ENCODE data around the gene GABRA5.

The GABRA5 gene

DNA sequence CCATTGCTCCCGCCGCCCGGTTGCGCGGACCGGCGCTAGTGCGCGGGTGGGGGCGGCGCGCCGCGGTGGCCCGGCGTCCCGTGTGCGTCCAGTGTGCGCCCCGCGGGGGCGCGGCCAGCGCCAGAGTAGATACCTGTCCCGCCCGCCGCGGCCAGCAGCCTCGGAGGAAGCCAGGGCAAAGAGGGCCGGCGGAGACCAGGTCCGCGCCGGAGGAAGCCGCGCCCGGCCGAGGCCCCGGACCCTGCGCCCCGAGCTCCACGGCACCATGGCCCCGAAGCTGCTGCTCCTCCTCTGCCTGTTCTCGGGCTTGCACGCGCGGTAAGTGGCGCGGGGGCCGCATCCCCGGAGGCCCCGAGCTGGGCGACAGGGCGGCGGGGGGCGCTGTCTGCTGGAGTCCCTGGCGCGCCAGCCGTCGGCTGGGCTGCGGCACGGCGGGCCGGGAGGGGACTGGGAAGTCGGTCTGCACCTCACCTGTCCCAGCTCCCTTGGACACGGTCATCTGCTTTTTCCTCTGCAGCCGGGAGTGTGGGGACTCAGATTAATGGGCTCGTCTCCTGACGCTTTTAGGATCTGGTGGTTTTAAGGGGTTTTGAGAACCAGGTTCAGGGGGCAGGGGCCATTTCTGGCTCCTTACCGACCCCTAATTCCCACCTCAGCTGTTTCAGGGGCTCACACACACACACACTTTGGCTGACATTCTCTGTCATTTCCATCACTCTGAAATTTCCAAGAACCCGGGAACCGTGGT lies 104.6 kb downstream of the GABRA5 start:
- H3K27ac Mint-ChIP-seq = no peak overlapping the region
- ATAC-seq = no peak
- no peak overlapping the region for H3K4me3 Mint-ChIP-seq
- DNase-seq = no peak
- peaks cover 16% of the 10 kb centered on the region for H3K27me3 Mint-ChIP-seq
- H3K9me3 Mint-ChIP-seq = no peaks in the 10 kb centered on the region
- H3K4me1 Mint-ChIP-seq = no peaks in the 10 kb centered on the region
- peaks cover 1% of the 10 kb centered on the region for H3K36me3 Mint-ChIP-seq (ENCODE audit: low read depth)

DNA sequence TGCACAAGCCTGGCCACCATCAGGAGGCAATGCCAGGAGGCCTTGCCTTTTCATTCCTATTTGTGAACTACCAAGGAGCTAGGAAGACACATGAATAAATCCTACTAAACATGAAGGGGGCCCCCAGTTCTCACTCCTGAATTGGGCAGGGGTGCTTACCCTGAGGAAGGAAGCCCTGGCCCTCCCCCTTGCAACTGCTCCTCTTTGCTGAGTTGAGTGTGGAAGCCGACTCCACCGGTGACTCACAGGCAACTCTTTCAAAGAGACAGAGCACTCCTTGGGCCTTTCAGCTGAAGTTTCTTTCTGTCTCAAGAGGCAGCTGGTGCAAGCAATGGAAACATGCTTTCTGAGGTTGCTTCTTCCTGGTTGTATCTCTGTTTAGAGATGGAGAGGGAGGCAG lies 105.8 kb downstream of the GABRA5 start:
- peaks cover 4% of the 10 kb centered on the region for H3K9me3 Mint-ChIP-seq
- H3K4me1 Mint-ChIP-seq = no peaks in the 10 kb centered on the region
- peaks cover 14% of the 10 kb centered on the region for H3K27me3 Mint-ChIP-seq
- no peak for DNase-seq
- no peak overlapping the region for H3K27ac Mint-ChIP-seq
- no peak overlapping the region for H3K4me3 Mint-ChIP-seq
- H3K36me3 Mint-ChIP-seq (ENCODE audit: low read depth) = peaks cover 1% of the 10 kb centered on the region
- no peak for ATAC-seq

DNA sequence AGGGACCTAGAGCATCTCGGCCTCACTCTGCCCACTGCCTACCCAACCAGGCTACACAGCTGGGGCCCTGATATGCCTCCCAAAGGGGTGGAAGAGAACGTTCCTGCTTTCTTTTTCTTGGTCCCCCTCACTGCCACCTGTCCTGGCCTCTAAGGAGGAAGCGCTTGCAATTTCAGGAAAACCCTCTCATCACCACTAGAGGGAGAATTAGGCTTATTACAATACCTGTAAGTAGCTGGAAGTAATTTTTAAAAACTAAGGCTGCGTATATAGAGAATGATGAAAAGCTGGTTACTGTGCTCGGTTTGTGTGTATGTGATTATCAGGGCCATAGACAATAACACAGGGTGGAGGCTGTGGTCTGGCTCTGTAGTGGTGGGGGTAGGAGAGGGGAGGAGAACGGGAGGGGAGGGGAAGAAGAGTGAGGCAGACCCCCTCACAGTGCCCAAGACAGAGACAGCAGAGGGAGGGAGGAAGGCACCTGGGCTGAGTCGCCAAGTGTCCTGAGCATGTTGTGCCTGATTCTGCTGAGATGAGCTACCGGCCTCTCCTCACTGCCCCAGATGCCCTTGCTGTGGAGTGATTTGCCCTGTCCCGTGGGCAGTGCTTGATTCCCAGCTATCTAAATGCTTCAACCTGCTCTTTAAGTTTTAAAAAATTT lies 107.4 kb downstream of the GABRA5 start:
- H3K27ac Mint-ChIP-seq = no peak overlapping the region
- DNase-seq = no peak
- no peaks in the 10 kb centered on the region for H3K4me1 Mint-ChIP-seq
- no peak for ATAC-seq
- peaks cover 1% of the 10 kb centered on the region for H3K36me3 Mint-ChIP-seq (ENCODE audit: low read depth)
- peaks cover 14% of the 10 kb centered on the region for H3K27me3 Mint-ChIP-seq
- H3K9me3 Mint-ChIP-seq = peaks cover 4% of the 10 kb centered on the region
- H3K4me3 Mint-ChIP-seq = no peak overlapping the region

DNA sequence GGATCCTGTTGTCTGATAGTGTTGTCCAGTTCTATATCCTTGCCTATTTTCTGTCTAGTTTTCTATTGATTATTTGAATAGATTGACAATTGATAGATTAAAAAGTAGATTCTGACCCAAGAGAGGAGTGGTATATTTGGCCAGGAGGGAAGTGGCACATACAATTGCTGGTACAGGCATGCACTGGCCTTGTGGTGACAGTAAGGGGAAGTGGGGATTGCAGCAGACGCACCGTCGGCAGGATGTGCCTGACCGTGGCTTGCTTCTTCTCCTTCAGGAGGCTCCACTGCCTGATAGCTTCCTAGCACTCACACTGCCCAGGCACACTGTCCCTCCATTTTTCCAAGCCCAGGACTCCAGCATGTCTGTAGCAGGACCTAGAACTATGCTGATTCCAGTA lies 114.6 kb downstream of the GABRA5 start:
- Mint-ChIP-seq H3K4me1 (no peaks in the 10 kb centered on the region), H3K27ac (no peak overlapping the region), H3K36me3 (ENCODE audit: low read depth) (no peaks in the 10 kb centered on the region), H3K27me3 (no peaks in the 10 kb centered on the region), H3K4me3 (no peak overlapping the region), H3K9me3 (peaks cover 4% of the 10 kb centered on the region)
- ATAC-seq = no peak
- no peak for DNase-seq

DNA sequence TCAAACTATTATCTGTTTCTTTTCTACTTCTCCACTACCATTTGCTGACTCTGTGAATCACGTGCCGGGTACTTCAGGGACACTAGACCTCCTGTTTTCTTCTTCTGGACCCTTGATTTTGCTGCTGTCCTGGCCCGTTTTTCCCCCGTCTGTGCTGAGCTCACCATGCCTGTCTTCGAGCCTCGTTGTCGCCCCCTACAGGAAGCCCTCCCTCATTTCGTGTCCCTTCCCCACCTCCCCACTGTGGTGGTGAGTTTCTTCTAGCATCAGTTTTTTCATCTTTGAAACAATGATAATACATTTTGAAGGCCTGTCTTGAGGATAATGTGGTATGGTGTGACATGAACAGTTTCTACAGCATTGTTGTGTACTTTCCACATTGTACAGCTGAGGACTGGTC lies 117.0 kb downstream of the GABRA5 start:
- H3K9me3 Mint-ChIP-seq = peaks cover 2% of the 10 kb centered on the region
- no peak for DNase-seq

DNA sequence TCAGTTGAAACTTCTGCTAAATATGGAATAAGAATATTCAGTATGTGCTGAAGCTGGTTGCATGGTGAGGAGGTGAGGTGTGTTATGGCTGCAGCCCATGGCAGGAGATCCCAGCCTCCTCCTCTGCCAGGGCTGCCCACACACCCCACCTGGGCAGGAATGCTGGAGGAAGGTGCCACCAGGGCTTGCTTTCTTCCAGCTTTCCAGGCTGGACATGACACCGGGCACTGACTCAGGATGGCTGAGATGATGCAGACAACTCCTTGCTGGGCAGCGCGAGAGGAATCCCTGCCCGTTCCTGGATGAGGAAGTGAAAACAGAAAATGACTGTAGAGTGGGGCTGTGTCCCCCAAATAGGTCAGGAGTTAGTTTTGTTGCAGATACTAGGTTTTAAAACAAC lies 118.2 kb downstream of the GABRA5 start:
- Mint-ChIP-seq H3K27ac (no peak overlapping the region), H3K27me3 (no peaks in the 10 kb centered on the region), H3K4me1 (no peaks in the 10 kb centered on the region), H3K36me3 (ENCODE audit: low read depth) (no peaks in the 10 kb centered on the region), H3K9me3 (peaks cover 4% of the 10 kb centered on the region), H3K4me3 (no peak overlapping the region)
- ATAC-seq = no peak
- DNase-seq = no peak

More for the DNA sequence above, 117.0 kb downstream of the GABRA5 start:
- no peak overlapping the region for H3K27ac Mint-ChIP-seq
- no peaks in the 10 kb centered on the region for H3K36me3 Mint-ChIP-seq (ENCODE audit: low read depth)
- no peak for ATAC-seq
- no peaks in the 10 kb centered on the region for H3K27me3 Mint-ChIP-seq
- no peak overlapping the region for H3K4me3 Mint-ChIP-seq
- H3K4me1 Mint-ChIP-seq = no peaks in the 10 kb centered on the region

DNA sequence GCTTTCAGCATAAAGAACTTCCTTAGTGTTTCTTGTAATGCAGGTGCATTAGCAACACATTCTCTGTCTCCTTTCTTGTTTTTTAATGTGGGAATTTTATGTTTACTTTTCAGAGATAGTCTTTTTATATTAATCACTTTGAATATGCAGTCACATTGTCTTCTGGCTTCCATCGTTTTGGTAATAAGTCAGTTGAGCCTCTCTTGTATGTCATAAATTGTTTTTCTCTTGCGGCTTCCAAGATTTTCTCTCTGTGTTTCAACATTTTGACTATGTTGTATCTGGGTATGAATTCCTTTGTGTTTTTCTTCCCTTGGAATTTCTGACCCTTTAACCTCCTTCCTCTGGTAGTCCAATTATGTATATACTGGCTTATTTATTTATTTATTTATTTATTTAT lies 129.4 kb downstream of the GABRA5 start:
- Mint-ChIP-seq H3K27ac (no peak overlapping the region), H3K4me1 (no peaks in the 10 kb centered on the region), H3K36me3 (ENCODE audit: low read depth) (no peaks in the 10 kb centered on the region), H3K27me3 (no peaks in the 10 kb centered on the region), H3K9me3 (peaks cover 29% of the 10 kb centered on the region), H3K4me3 (no peak overlapping the region)
- DNase-seq = no peak
- ATAC-seq = no peak
